ENCODE measurements around the gene SCMH1. TPM values are rescaled to one million over a fixed set of nuclear protein-coding genes. Genes with fewer than 3 reads are reported as not detected.
A peak's percentile ranks its signal among the peaks of the same experiment; 100 is the strongest.

The SCMH1 gene
- polyA plus RNA-seq, 1 donor from 2014 or later, result 23.0 TPM

- Histone ChIP-seq H3K27ac (ENCODE audit: low read length) (no peak overlapping the region), H3K36me3 (ENCODE audit: insufficient read depth, low read length) (no peaks in the 10 kb centered on the region), H3K79me2 (replicated peaks; ENCODE audit: insufficient read depth, low read length) (no peaks in the 10 kb centered on the region), H3K27me3 (ENCODE audit: insufficient read depth, low read depth, low read length) (no peaks in the 10 kb centered on the region), H3K4me2 (ENCODE audit: low read length) (no peak overlapping the region), H2AFZ (ENCODE audit: low read depth, low read length) (no peak overlapping the region), H3K4me3 (ENCODE audit: low read length) (no peak overlapping the region), H3K9me3 (ENCODE audit: low read length) (no peaks in the 10 kb centered on the region), H4K20me1 (ENCODE audit: insufficient read depth) (no peaks in the 10 kb centered on the region), H3K9me2 (ENCODE audit: insufficient read depth, low read length) (no peaks in the 10 kb centered on the region), H3K9ac (ENCODE audit: low read length) (no peak overlapping the region), H3F3A (ENCODE audit: insufficient read depth, low read length, poor library complexity, severe bottlenecking) (no peaks in the 10 kb centered on the region)
- TF ChIP-seq EP300 (conservative IDR thresholded peaks at IDR 0.05; ENCODE audit: poor library complexity, severe bottlenecking) (peak; percentile 11), CTCF (IDR thresholded peaks at IDR 0.05; ENCODE audit: poor library complexity, severe bottlenecking) (peak; percentile 97), EZH2 (IDR thresholded peaks at IDR 0.05; ENCODE audit: borderline replicate concordance, insufficient read depth, low read length, poor library complexity, severe bottlenecking) (no peak), TAF1 (IDR thresholded peaks at IDR 0.05; ENCODE audit: low read depth) (no peak), MXI1 (conservative IDR thresholded peaks at IDR 0.05; ENCODE audit: poor library complexity, severe bottlenecking) (peak; percentile 24), REST (IDR thresholded peaks at IDR 0.05; ENCODE audit: borderline replicate concordance) (no peak), POLR2AphosphoS5 (IDR thresholded peaks at IDR 0.05) (no peak), RAD21 (conservative IDR thresholded peaks at IDR 0.05) (peak; percentile 99), SMC3 (conservative IDR thresholded peaks at IDR 0.05; ENCODE audit: poor library complexity) (peak; percentile 99)
Observed at GRCh38 chr1:41268154-41268770, 26.2 kb upstream of the SCMH1 start.

GRCh38 chr1:41261926-41262618 lies 20.0 kb upstream of the SCMH1 start:
- Histone ChIP-seq H3F3A (ENCODE audit: insufficient read depth, low read length, poor library complexity, severe bottlenecking) (no peaks in the 10 kb centered on the region), H3K79me2 (replicated peaks; ENCODE audit: insufficient read depth, low read length) (no peaks in the 10 kb centered on the region), H3K4me3 (ENCODE audit: low read length) (no peak overlapping the region), H4K20me1 (ENCODE audit: insufficient read depth) (no peaks in the 10 kb centered on the region), H3K36me3 (ENCODE audit: insufficient read depth, low read length) (no peaks in the 10 kb centered on the region), H2AFZ (ENCODE audit: low read depth, low read length) (no peak overlapping the region), H3K9me3 (ENCODE audit: low read length) (no peaks in the 10 kb centered on the region), H3K9ac (ENCODE audit: low read length) (no peak overlapping the region), H3K9me2 (ENCODE audit: insufficient read depth, low read length) (no peaks in the 10 kb centered on the region), H3K27me3 (ENCODE audit: insufficient read depth, low read depth, low read length) (no peaks in the 10 kb centered on the region), H3K27ac (ENCODE audit: low read length) (no peak overlapping the region), H3K4me2 (ENCODE audit: low read length) (no peak overlapping the region)
- TF ChIP-seq EP300 (conservative IDR thresholded peaks at IDR 0.05; ENCODE audit: poor library complexity, severe bottlenecking) (no peak), CTCF (IDR thresholded peaks at IDR 0.05; ENCODE audit: poor library complexity, severe bottlenecking) (no peak), RAD21 (conservative IDR thresholded peaks at IDR 0.05) (no peak), TAF1 (IDR thresholded peaks at IDR 0.05; ENCODE audit: low read depth) (no peak), SMC3 (conservative IDR thresholded peaks at IDR 0.05; ENCODE audit: poor library complexity) (no peak), REST (IDR thresholded peaks at IDR 0.05; ENCODE audit: borderline replicate concordance) (no peak), POLR2AphosphoS5 (IDR thresholded peaks at IDR 0.05) (no peak), MXI1 (conservative IDR thresholded peaks at IDR 0.05; ENCODE audit: poor library complexity, severe bottlenecking) (no peak), EZH2 (IDR thresholded peaks at IDR 0.05; ENCODE audit: borderline replicate concordance, insufficient read depth, low read length, poor library complexity, severe bottlenecking) (no peak)

Measured in neural cell (in vitro differentiated cells).